ENCODE measurements around the gene PCDHB4.

DNA sequence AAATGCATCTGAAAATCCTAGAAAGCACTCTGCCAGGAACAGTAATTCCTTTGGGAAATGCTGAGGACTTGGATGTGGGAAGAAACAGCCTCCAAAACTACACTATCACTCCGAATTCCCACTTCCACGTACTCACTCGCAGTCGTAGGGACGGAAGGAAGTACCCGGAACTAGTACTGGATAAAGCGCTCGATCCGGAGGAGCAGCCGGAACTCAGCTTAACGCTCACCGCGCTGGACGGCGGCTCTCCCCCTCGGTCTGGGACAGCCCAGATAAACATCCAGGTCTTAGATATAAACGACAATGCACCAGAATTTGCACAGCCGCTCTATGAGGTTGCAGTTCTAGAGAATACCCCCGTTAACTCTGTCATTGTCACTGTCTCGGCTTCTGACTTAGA is 20.6 kb upstream of the PCDHB4 start:
- TF ChIP-seq, protein P1, sequence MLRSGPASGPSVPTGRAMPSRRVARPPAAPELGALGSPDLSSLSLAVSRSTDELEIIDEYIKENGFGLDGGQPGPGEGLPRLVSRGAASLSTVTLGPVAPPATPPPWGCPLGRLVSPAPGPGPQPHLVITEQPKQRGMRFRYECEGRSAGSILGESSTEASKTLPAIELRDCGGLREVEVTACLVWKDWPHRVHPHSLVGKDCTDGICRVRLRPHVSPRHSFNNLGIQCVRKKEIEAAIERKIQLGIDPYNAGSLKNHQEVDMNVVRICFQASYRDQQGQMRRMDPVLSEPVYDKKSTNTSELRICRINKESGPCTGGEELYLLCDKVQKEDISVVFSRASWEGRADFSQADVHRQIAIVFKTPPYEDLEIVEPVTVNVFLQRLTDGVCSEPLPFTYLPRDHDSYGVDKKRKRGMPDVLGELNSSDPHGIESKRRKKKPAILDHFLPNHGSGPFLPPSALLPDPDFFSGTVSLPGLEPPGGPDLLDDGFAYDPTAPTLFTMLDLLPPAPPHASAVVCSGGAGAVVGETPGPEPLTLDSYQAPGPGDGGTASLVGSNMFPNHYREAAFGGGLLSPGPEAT (IDR thresholded peaks at IDR 0.05; ENCODE audit: low read depth) = no peak
- TF ChIP-seq, protein P2, sequence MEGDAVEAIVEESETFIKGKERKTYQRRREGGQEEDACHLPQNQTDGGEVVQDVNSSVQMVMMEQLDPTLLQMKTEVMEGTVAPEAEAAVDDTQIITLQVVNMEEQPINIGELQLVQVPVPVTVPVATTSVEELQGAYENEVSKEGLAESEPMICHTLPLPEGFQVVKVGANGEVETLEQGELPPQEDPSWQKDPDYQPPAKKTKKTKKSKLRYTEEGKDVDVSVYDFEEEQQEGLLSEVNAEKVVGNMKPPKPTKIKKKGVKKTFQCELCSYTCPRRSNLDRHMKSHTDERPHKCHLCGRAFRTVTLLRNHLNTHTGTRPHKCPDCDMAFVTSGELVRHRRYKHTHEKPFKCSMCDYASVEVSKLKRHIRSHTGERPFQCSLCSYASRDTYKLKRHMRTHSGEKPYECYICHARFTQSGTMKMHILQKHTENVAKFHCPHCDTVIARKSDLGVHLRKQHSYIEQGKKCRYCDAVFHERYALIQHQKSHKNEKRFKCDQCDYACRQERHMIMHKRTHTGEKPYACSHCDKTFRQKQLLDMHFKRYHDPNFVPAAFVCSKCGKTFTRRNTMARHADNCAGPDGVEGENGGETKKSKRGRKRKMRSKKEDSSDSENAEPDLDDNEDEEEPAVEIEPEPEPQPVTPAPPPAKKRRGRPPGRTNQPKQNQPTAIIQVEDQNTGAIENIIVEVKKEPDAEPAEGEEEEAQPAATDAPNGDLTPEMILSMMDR (IDR thresholded peaks at IDR 0.05 in 2 of 3, conservative IDR thresholded peaks at IDR 0.05 in 1 of 3; ENCODE audit: control insufficient read depth in 2 of 3, extremely low read depth in 1 of 3, insufficient read depth in 1 of 3, low read depth in 3 of 3, low read length in 3 of 3) = no peak
- TF ChIP-seq RELA (IDR thresholded peaks at IDR 0.05; ENCODE audit: borderline replicate concordance, partially characterized antibody) = no peak
- no peak for TF ChIP-seq CREM (IDR thresholded peaks at IDR 0.05; ENCODE audit: low read depth)
- TF ChIP-seq RB1 (IDR thresholded peaks at IDR 0.05; ENCODE audit: borderline replicate concordance) = no peak
- TF ChIP-seq SIN3A (IDR thresholded peaks at IDR 0.05; ENCODE audit: low read depth, low read length) = no peak
- TF ChIP-seq KAT2A (conservative IDR thresholded peaks at IDR 0.05; ENCODE audit: control insufficient read depth, low read depth, low read length) = no peak
- no peak for TF ChIP-seq POLR2A (IDR thresholded peaks at IDR 0.05; ENCODE audit: low read depth, low read length)
- no peak for TF ChIP-seq NFIC (IDR thresholded peaks at IDR 0.05; ENCODE audit: low read depth, low read length)
- TF ChIP-seq POLR2AphosphoS5 (IDR thresholded peaks at IDR 0.05; ENCODE audit: low read length) = no peak
- TF ChIP-seq BRCA1 (IDR thresholded peaks at IDR 0.05; ENCODE audit: low read depth, low read length) = no peak
